MCF 10A (cell line): ENCODE measurements around the gene TNF. TPM values are rescaled to one million over a fixed set of nuclear protein-coding genes. Genes with fewer than 3 reads are reported as not detected.
A peak's percentile ranks its signal among the peaks of the same experiment; 100 is the strongest.

ENCODE experiments used
- BruUV-seq: library from RNA; stranded (reverse); fragments of 400-500 nt; replicated peaks from 2 replicates; lab custom pipeline; 2021; lab: Mats Ljungman, UMichigan
- CTCF ChIA-PET: fragments of 300-600 bp; sonication (Branson Sonifier 250); formaldehyde crosslinking; extraction: SDS; loops from one replicate; lab custom pipeline; 2021; ENCODE audit warnings: antibody characterized with exemption, inconsistent platforms; lab: Yijun Ruan, JAX
- POLR2A ChIA-PET: fragments of 300-600, 350-650 bp; sonication (Branson Sonifier 250); formaldehyde crosslinking; extraction: SDS; loops from one replicate; lab custom pipeline; 2020; ENCODE audit warnings: antibody characterized with exemption, inconsistent platforms; lab: Yijun Ruan, JAX
- DNase-seq: peaks from one replicate; pipeline ENCODE4 v3.0.0-alpha.2; 2018; ENCODE audit not compliant: unreplicated experiment
- H3K27ac Mint-ChIP-seq: one replicate; pipeline ENCODE4 v1.8.0; 2022; ENCODE audit warnings: mild to moderate bottlenecking, low read depth, mixed read lengths; ENCODE audit not compliant: unreplicated experiment
- H3K27me3 Mint-ChIP-seq: one replicate; pipeline ENCODE4 v1.8.0; 2022; ENCODE audit warnings: mixed read lengths; ENCODE audit not compliant: insufficient read depth, unreplicated experiment
- H3K36me3 Mint-ChIP-seq: one replicate; pipeline ENCODE4 v1.8.0; 2022; ENCODE audit warnings: mild to moderate bottlenecking, moderate library complexity, mixed read lengths; ENCODE audit not compliant: insufficient read depth, unreplicated experiment
- H3K4me1 Mint-ChIP-seq: one replicate; pipeline ENCODE4 v1.8.0; 2022; ENCODE audit warnings: mixed read lengths; ENCODE audit not compliant: insufficient read depth, unreplicated experiment
- H3K4me3 Mint-ChIP-seq: one replicate; pipeline ENCODE4 v1.8.0; 2022; ENCODE audit warnings: mild to moderate bottlenecking, moderate library complexity, mixed read lengths; ENCODE audit not compliant: unreplicated experiment
- H3K9me3 Mint-ChIP-seq: one replicate; pipeline ENCODE4 v1.8.0; 2022; ENCODE audit warnings: mixed read lengths; ENCODE audit not compliant: unreplicated experiment
- CTCF ChIP-seq: fragments of 200-600 bp; IDR thresholded peaks from one replicate; pipeline ENCODE4 v1.8.0; 2022; ENCODE audit warnings: antibody characterized with exemption, mild to moderate bottlenecking; ENCODE audit not compliant: unreplicated experiment
- intact Hi-C: fragments of 100-400 bp; cut with micrococcal nuclease; formaldehyde crosslinking; loops from 2 replicates; pipeline ENCODE4 v1.14.1; 2022
- total RNA-seq: library from RNA; stranded (reverse); gene quantifications from 2 replicates; pipeline ENCODE4 v1.2.3, GENCODE V29; 2022

The TNF gene
- total RNA-seq, 1 experiment from 2014 or later: not detected

DNA sequence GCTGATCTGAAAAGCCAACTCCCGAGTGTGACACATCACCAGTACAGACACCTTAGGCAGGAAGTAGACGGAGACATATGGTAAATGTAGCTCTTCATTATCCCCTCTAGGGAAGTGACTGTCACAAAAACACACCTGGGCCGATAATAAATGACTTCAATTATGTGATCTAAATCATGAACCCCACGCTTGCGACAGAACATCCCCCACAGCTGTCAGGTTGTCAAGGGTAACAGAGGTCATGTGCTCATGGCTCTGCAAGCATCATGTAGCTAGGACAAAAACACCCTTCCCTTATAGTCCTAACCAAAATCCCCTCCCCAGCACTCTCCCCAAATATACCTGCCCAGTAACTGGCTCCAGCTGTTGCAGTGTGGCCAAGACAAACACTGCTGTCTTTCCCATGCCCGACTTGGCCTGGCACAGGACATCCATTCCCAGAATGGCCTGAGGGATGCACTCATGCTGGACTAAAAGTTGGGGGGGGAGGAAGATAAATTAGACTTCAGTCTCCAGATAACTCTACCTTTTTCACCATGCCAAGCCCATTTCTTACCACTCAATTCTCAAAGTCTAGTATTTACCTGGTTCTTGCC is 36.5 kb upstream of the TNF start:
- Mint-ChIP-seq H3K9me3 (no peaks in the 10 kb centered on the region), H3K36me3 (peaks cover 77% of the 10 kb centered on the region), H3K27me3 (no peaks in the 10 kb centered on the region), H3K27ac (no peak overlapping the region), H3K4me1 (peaks cover 32% of the 10 kb centered on the region), H3K4me3 (peak overlapping the region; percentile 71)
- ChIA-PET CTCF (interaction anchor here (0.6 to 1.9 kb wide), 7 partner anchors 13 to 296 kb away, joined by 3 to 8 read pairs (median 3); no protein-coding TSS in a partner anchor), POLR2A (interaction anchor here (0.6 to 6.8 kb wide), 6 partner anchors 10 to 138 kb away, joined by 3 to 173 read pairs (median 4); partner anchors contain the start of genes MCCD1 and MICB)
- intact Hi-C loops: no loop called here
- no peak for DNase-seq
- no TSS peak for BruUV-seq
- TF ChIP-seq CTCF: no peak

DNA sequence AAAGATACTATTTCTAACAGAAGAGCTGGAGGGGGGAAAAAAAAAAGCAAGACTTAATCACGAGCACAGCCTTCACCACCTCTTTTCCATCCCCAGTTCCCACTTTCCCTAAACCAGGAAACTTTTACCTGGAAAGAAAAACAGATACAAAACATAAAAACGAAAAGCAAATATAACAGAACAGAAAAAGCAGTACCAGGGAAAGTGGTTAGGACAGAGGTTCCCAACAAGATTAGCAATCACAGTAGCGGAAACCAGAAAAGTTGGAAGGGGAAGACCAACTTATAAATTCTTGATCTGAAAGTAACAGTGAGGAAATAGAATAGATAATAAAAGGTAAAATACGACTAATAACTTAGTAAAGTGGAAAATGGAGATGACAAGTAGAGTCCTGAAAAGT is 34.7 kb upstream of the TNF start:
- H3K27ac Mint-ChIP-seq: peak overlapping the region; percentile 96
- H3K9me3 Mint-ChIP-seq: no peaks in the 10 kb centered on the region
- H3K4me1 Mint-ChIP-seq: peaks cover 34% of the 10 kb centered on the region
- ChIA-PET POLR2A (interaction anchor here (0.8 to 6.8 kb wide), 26 partner anchors 9 to 1013 kb away, joined by 3 to 173 read pairs (median 8); partner anchors contain the start of genes BAG6, C6orf47, CLIC1 and CSNK2B), CTCF (interaction anchor here (1.0 to 2.2 kb wide), 4 partner anchors 46 to 58 kb away, joined by 3 to 17 read pairs (median 8); no protein-coding TSS in a partner anchor)
- no TSS peak for BruUV-seq
- no peak for TF ChIP-seq CTCF
- H3K36me3 Mint-ChIP-seq: peaks cover 60% of the 10 kb centered on the region
- peak overlapping the region; percentile 71 for H3K4me3 Mint-ChIP-seq
- no peak for DNase-seq
- intact Hi-C loops: loop anchor here (1.0 to 10.0 kb wide), 3 partner anchors 42 to 234 kb away; partner anchors contain the start of genes MICB and VWA7
- H3K27me3 Mint-ChIP-seq: no peaks in the 10 kb centered on the region

- H3K36me3 Mint-ChIP-seq: peaks cover 55% of the 10 kb centered on the region
- BruUV-seq: TSS peak; percentile 64
- CTCF ChIA-PET: interaction anchor here (0.6 to 2.2 kb wide), 7 partner anchors 12 to 57 kb away, joined by 3 to 17 read pairs (median 5); no protein-coding TSS in a partner anchor
- peak overlapping the region; percentile 71 for H3K4me3 Mint-ChIP-seq
- H3K27me3 Mint-ChIP-seq: no peaks in the 10 kb centered on the region
- POLR2A ChIA-PET: interaction anchor here (0.6 to 6.8 kb wide), 39 partner anchors 9 to 1731 kb away, joined by 3 to 173 read pairs (median 5); partner anchors contain the start of genes ABHD16A, BAG6, C6orf47 and CLIC1
- TF ChIP-seq CTCF: no peak
- H3K27ac Mint-ChIP-seq: peak overlapping the region; percentile 96
- DNase-seq: peak; percentile 78
- H3K9me3 Mint-ChIP-seq: no peaks in the 10 kb centered on the region
- peaks cover 33% of the 10 kb centered on the region for H3K4me1 Mint-ChIP-seq
- intact Hi-C loops: loop anchor here (1.0 to 10.0 kb wide), 3 partner anchors 43 to 234 kb away; partner anchors contain the start of genes MICB and VWA7
Observed at GRCh38 chr6:31541059-31541657, 34.2 kb upstream of the TNF start.
